ENCODE data around the gene POMT1.

POMT1 gene

DNA sequence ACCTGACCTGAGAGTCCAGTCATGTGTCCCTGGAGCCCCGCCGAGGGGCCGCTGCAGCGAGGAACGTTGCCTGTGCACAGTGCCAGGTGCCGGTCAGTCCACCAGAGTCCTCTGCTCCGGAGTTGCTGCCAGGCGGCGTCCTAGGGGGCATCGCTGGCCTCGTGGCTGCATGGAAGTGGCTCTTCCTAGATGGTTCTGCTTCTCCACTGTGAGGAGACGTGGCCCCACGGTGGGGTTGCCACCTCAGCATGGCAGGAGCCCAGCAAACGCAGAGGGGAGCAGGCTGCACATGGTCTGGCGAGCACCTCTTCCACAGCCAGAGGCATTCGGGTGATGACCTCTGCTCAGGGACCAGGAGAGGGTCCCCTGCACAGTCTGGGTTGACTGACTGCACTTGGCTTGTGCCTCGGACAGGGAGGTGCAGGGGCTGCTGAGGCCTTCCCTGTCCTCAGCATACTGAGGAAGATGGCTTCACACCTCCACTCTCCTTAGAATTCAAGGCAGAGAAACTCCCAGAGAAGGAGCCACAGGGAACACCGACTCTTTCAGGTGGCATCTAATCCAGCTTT is 25.9 kb upstream of the POMT1 start:
- no peak for DNase-seq

DNA sequence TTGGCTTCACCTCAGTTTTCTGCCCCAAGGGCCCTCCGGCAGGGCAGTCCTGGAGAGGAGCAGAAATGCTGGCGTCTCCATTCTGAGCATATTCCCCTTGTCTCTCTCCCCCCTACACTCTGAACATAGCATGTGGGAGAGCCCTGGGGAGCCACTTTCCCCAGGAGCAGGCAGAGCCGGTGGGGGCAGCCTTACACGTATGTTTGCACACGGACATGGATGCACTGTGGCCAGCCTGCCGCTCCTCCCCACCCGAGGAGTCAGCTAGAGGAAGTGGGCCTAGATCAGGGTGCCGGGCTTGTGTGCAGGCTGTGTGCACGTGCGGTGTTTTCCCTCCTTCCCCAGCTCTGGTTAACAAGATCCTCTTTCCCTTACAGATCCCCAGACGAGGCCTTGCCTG is 25.4 kb upstream of the POMT1 start:
- DNase-seq, result no peak

- DNase-seq, result no peak
These were observed 24.8 kb upstream of the POMT1 start for GRCh38 chr9:131477816-131478419.

- peak; percentile 40 for DNase-seq
These were observed 24.3 kb upstream of the POMT1 start for GRCh38 chr9:131478421-131478868.

DNA sequence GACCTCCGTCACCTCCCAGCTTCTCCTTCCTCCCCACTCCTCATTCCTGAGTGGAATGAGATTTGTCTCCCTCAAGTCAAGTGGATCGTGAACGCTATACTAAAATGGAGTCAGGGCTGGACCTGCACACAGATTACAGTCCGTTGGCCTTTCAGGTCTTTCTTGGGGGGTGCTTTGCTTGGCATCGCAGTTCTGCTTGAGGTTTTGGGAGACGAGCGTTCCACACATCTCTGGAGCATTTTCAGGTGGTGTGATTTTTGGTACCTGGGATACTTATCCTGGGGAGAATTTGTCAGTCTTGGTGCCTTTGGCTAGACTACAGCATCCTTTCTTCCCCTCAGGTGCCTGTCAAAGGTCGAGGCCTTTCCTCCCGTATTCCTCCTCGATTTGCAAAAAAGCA is 23.8 kb upstream of the POMT1 start:
- no peak for DNase-seq

DNA sequence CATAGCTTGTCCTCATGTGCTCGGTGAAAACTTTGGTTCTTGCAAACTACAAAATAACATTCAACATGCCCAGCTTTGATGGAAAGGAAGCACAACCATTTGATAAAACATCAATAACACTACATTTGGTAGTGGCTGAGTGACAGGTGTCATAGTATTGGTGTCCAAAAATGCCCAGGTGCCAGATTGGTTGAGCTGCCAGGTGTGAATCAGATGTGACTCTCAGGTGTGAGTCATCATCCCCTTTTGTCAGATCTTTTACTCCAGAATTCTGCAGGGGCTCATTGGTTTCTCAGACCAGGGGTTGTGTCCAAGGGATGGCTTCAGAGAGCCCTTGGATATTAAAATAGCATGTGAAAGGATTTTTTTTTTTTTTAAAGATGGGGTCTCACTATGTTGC is 22.5 kb upstream of the POMT1 start:
- DNase-seq, result no peak

GRCh38 chr9:131481441-131482342 is 21.0 kb upstream of the POMT1 start:
- no peak for DNase-seq

GRCh38 chr9:131482343-131483006 is 20.2 kb upstream of the POMT1 start:
- DNase-seq, result no peak

GRCh38 chr9:131483319-131484050 is 19.2 kb upstream of the POMT1 start:
- no peak for DNase-seq

DNA sequence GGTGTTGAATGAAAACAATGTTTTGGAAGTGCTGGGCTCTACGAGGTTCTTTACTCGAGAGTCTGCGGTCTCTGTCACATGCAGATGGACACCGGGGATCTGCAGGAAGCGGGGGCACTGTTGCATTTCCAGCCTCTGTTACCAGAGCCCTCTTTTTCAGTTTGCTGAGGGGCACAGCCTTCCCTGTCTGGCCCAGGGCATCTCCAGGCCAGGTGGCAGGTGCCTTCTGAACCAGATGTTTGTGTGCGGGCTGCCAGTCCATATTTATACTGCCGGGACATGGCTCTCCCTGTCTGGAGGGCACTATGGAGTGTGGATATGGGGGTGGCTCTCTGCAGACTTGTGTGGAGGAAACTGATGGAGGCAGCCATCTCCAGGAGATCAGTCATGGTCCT is 18.7 kb upstream of the POMT1 start:
- no peak for DNase-seq

DNA sequence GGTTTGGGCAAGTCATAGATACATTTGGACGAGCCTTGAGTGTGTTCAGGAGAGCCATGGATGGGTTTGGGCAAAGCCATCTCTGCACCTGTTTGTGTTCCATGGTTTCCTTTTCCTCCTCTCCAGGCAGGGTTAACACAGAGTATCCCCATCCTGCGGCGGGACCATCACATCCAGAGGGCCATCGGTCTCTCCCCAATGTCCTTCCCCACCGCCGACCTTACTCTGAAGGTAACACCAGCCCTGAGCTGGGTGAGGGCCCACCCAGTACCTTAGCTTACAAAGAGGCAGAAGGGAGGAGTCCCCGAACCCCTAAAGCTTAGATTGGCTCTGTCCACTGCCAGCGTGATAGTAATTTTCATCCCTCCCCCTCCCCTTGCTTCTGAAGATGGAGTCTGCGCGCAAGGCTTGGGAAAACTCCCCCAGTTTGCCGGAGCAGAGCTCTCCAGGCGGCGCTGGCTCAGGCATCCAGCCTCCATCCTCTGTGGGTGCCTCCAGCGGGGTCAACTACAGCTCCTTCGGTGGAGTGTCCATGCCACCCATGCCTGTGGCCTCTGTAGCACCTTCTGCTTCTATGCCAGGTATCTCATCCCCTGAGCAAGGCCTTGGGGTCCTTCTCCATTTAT is 18.0 kb upstream of the POMT1 start:
- no peak for DNase-seq

DNA sequence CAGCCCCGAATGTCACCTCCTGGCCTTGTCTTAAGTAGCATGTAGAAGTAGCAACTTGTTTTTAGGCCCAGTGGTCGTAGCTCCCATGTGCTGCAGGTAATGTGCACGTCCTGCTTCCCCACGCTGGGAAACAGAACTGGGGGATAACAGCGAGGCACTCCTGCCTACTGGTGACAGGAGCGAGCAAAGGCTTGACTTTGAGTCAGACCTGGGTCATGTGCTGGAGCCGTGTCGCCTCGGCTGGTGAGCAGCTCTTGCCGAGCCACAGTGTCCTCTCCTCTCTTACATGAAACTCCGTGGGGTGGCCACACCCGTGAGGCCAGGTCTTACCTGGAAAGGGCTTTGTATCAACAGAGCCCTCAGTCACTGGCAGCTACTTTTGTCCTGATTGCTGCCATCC is 17.5 kb upstream of the POMT1 start:
- no peak for DNase-seq

- no peak for DNase-seq
These were observed 16.8 kb upstream of the POMT1 start for GRCh38 chr9:131485728-131486422.

DNA sequence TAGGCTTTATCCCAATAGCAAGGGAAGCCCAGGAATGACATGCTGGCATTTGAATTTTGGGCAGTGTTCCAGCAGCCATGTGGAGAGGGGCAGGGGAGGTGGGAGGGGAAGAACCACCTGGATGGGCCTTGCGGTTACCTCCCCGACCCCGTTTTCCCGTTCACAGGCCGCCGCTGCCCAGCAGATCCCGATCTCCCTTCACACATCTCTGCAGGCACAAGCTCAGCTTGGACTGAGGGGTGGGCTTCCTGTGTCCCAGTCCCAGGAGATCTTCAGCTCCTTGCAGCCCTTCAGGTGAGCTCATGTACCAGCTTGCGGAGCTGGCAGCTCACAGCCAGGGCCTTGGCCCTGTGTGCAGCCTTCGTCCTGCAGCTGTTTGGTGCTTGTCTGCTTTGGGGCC is 15.7 kb upstream of the POMT1 start:
- DNase-seq, result no peak

DNA sequence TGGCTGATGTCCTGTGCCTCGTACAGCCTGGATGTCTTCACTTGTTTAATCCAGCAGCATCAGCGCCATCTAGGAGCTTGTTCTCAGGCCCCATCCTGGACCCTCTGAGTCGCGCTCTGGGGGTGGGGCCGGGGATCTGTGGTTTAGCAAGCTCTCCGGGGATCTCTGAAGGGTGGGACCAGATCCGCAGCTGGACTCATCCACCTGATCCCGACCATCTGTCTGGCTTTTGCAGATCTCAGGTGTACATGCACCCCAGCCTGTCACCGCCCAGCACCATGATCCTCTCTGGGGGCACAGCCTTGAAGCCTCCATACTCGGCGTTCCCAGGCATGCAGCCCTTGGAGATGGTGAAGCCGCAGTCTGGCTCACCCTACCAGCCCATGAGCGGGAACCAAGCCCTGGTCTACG is 15.1 kb upstream of the POMT1 start:
- DNase-seq, result no peak

DNA sequence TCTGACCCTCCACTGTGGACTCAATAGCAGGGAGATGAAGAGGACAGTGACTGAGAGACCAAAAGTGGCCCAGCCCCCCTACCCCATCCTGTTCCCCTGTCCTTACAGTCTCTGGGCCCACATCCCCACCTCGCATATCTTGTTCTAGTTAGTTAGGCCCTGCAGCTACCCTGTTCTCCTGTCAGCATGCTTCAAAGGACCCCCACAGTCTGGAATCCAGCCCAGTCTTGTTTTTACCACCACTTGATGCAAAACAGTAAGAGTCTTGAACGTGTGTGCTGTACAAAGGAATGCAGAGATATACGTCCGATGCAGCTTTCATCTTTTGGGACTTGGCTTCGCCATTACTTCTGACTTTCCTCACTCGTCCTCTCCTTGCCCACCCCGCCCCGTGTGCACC is 12.2 kb upstream of the POMT1 start:
- no peak for DNase-seq

- no peak for DNase-seq
These were observed 11.6 kb upstream of the POMT1 start for GRCh38 chr9:131491001-131491710.

- DNase-seq, result no peak
These were observed 10.6 kb upstream of the POMT1 start for GRCh38 chr9:131492070-131492469.

GRCh38 chr9:131494296-131494870 is 8.3 kb upstream of the POMT1 start:
- no peak for DNase-seq

DNA sequence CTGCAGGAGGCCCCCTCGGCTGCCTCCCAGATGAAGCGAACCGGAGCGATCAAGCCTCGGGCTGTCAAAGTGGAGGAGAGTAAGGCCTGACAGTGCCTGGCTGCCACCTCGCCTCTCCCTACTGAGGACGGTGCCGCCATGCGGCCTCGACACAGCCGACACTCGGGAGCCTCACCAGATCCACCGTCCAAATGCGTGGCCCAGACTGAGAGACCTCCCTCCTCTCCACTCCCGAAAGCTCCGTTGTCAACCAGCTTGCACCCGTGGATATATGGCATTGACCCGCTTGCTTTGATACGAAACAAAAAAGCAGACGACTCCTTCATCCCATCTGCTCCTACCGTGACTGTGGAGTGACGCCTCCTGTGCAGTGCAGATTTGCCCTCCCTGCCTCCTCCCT is 6.9 kb upstream of the POMT1 start:
- DNase-seq, result no peak
